Measurements from ENCODE around the gene GPC5.

The GPC5 gene

GRCh38 chr13:92387245-92387644, 988.8 kb downstream of the GPC5 start:
- H3K4me1 ChIP-seq (ENCODE audit: control insufficient read depth, insufficient read depth, low read length), result no peaks in the 10 kb centered on the region
- H3K9me3 ChIP-seq (ENCODE audit: control insufficient read depth, low read length), result no peaks in the 10 kb centered on the region
- H3K4me3 ChIP-seq (ENCODE audit: low read length), result no peak overlapping the region
- H3K36me3 ChIP-seq (ENCODE audit: control insufficient read depth, insufficient read depth, low read length, severe bottlenecking), result no peaks in the 10 kb centered on the region
- H3K27me3 ChIP-seq (replicated peaks; ENCODE audit: control insufficient read depth, insufficient read depth, low read length), result no peaks in the 10 kb centered on the region
- no peak for DNase-seq (ENCODE audit: low read depth)
- no peak overlapping the region for H3K9ac ChIP-seq (ENCODE audit: low read length)

- Histone ChIP-seq H3K9me3 (ENCODE audit: control insufficient read depth, low read length) (no peaks in the 10 kb centered on the region), H3K4me1 (ENCODE audit: control insufficient read depth, insufficient read depth, low read length) (no peaks in the 10 kb centered on the region), H3K27me3 (replicated peaks; ENCODE audit: control insufficient read depth, insufficient read depth, low read length) (no peaks in the 10 kb centered on the region), H3K4me3 (ENCODE audit: low read length) (no peak overlapping the region), H3K9ac (ENCODE audit: low read length) (no peak overlapping the region), H3K36me3 (ENCODE audit: control insufficient read depth, insufficient read depth, low read length, severe bottlenecking) (no peaks in the 10 kb centered on the region)
- DNase-seq (ENCODE audit: low read depth), result no peak
Measured at GRCh38 chr13:92390217-92390616, 991.8 kb downstream of the GPC5 start.

GRCh38 chr13:92403606-92404005, 1005.2 kb downstream of the GPC5 start:
- Histone ChIP-seq H3K4me3 (ENCODE audit: low read length) (no peak overlapping the region), H3K27me3 (replicated peaks; ENCODE audit: control insufficient read depth, insufficient read depth, low read length) (no peaks in the 10 kb centered on the region), H3K9ac (ENCODE audit: low read length) (no peak overlapping the region), H3K36me3 (ENCODE audit: control insufficient read depth, insufficient read depth, low read length, severe bottlenecking) (no peaks in the 10 kb centered on the region), H3K4me1 (ENCODE audit: control insufficient read depth, insufficient read depth, low read length) (no peaks in the 10 kb centered on the region), H3K9me3 (ENCODE audit: control insufficient read depth, low read length) (no peaks in the 10 kb centered on the region)
- no peak for DNase-seq (ENCODE audit: low read depth)

GRCh38 chr13:92407858-92408257, 1009.4 kb downstream of the GPC5 start:
- H3K36me3 ChIP-seq (ENCODE audit: control insufficient read depth, insufficient read depth, low read length, severe bottlenecking), result no peaks in the 10 kb centered on the region
- no peaks in the 10 kb centered on the region for H3K9me3 ChIP-seq (ENCODE audit: control insufficient read depth, low read length)
- no peaks in the 10 kb centered on the region for H3K4me1 ChIP-seq (ENCODE audit: control insufficient read depth, insufficient read depth, low read length)
- no peak overlapping the region for H3K4me3 ChIP-seq (ENCODE audit: low read length)
- DNase-seq (ENCODE audit: low read depth), result no peak
- H3K9ac ChIP-seq (ENCODE audit: low read length), result no peak overlapping the region
- H3K27me3 ChIP-seq (replicated peaks; ENCODE audit: control insufficient read depth, insufficient read depth, low read length), result no peaks in the 10 kb centered on the region

GRCh38 chr13:92412481-92412880, 1014.1 kb downstream of the GPC5 start:
- H3K27me3 ChIP-seq (replicated peaks; ENCODE audit: control insufficient read depth, insufficient read depth, low read length), result no peaks in the 10 kb centered on the region
- no peaks in the 10 kb centered on the region for H3K36me3 ChIP-seq (ENCODE audit: control insufficient read depth, insufficient read depth, low read length, severe bottlenecking)
- no peaks in the 10 kb centered on the region for H3K4me1 ChIP-seq (ENCODE audit: control insufficient read depth, insufficient read depth, low read length)
- H3K4me3 ChIP-seq (ENCODE audit: low read length), result no peak overlapping the region
- DNase-seq (ENCODE audit: low read depth), result no peak
- H3K9ac ChIP-seq (ENCODE audit: low read length), result no peak overlapping the region
- H3K9me3 ChIP-seq (ENCODE audit: control insufficient read depth, low read length), result no peaks in the 10 kb centered on the region

- Histone ChIP-seq H3K4me3 (ENCODE audit: low read length) (no peak overlapping the region), H3K36me3 (ENCODE audit: control insufficient read depth, insufficient read depth, low read length, severe bottlenecking) (no peaks in the 10 kb centered on the region), H3K9me3 (ENCODE audit: control insufficient read depth, low read length) (no peaks in the 10 kb centered on the region), H3K27me3 (replicated peaks; ENCODE audit: control insufficient read depth, insufficient read depth, low read length) (no peaks in the 10 kb centered on the region), H3K9ac (ENCODE audit: low read length) (no peak overlapping the region), H3K4me1 (ENCODE audit: control insufficient read depth, insufficient read depth, low read length) (no peaks in the 10 kb centered on the region)
- no peak for DNase-seq (ENCODE audit: low read depth)
Measured at GRCh38 chr13:92412996-92413395, 1014.6 kb downstream of the GPC5 start.

GRCh38 chr13:92413452-92413851, 1015.0 kb downstream of the GPC5 start:
- H3K36me3 ChIP-seq (ENCODE audit: control insufficient read depth, insufficient read depth, low read length, severe bottlenecking), result no peaks in the 10 kb centered on the region
- no peak overlapping the region for H3K4me3 ChIP-seq (ENCODE audit: low read length)
- no peak overlapping the region for H3K9ac ChIP-seq (ENCODE audit: low read length)
- no peak for DNase-seq (ENCODE audit: low read depth)
- H3K9me3 ChIP-seq (ENCODE audit: control insufficient read depth, low read length), result no peaks in the 10 kb centered on the region
- no peaks in the 10 kb centered on the region for H3K27me3 ChIP-seq (replicated peaks; ENCODE audit: control insufficient read depth, insufficient read depth, low read length)
- no peaks in the 10 kb centered on the region for H3K4me1 ChIP-seq (ENCODE audit: control insufficient read depth, insufficient read depth, low read length)

GRCh38 chr13:92414851-92415250, 1016.4 kb downstream of the GPC5 start:
- no peaks in the 10 kb centered on the region for H3K27me3 ChIP-seq (replicated peaks; ENCODE audit: control insufficient read depth, insufficient read depth, low read length)
- H3K36me3 ChIP-seq (ENCODE audit: control insufficient read depth, insufficient read depth, low read length, severe bottlenecking), result no peaks in the 10 kb centered on the region
- H3K9ac ChIP-seq (ENCODE audit: low read length), result no peak overlapping the region

GRCh38 chr13:92415781-92416180, 1017.4 kb downstream of the GPC5 start:
- Histone ChIP-seq H3K4me3 (ENCODE audit: low read length) (no peak overlapping the region), H3K9me3 (ENCODE audit: control insufficient read depth, low read length) (no peaks in the 10 kb centered on the region), H3K27me3 (replicated peaks; ENCODE audit: control insufficient read depth, insufficient read depth, low read length) (no peaks in the 10 kb centered on the region), H3K9ac (ENCODE audit: low read length) (no peak overlapping the region), H3K36me3 (ENCODE audit: control insufficient read depth, insufficient read depth, low read length, severe bottlenecking) (no peaks in the 10 kb centered on the region), H3K4me1 (ENCODE audit: control insufficient read depth, insufficient read depth, low read length) (no peaks in the 10 kb centered on the region)
- no peak for DNase-seq (ENCODE audit: low read depth)

More at GRCh38 chr13:92414851-92415250, 1016.4 kb downstream of the GPC5 start:
- Histone ChIP-seq H3K9me3 (ENCODE audit: control insufficient read depth, low read length) (no peaks in the 10 kb centered on the region), H3K4me1 (ENCODE audit: control insufficient read depth, insufficient read depth, low read length) (no peaks in the 10 kb centered on the region), H3K4me3 (ENCODE audit: low read length) (no peak overlapping the region)
- DNase-seq (ENCODE audit: low read depth), result no peak

- no peaks in the 10 kb centered on the region for H3K27me3 ChIP-seq (replicated peaks; ENCODE audit: control insufficient read depth, insufficient read depth, low read length)
- no peaks in the 10 kb centered on the region for H3K4me1 ChIP-seq (ENCODE audit: control insufficient read depth, insufficient read depth, low read length)
- H3K9me3 ChIP-seq (ENCODE audit: control insufficient read depth, low read length), result no peaks in the 10 kb centered on the region
- no peaks in the 10 kb centered on the region for H3K36me3 ChIP-seq (ENCODE audit: control insufficient read depth, insufficient read depth, low read length, severe bottlenecking)
- no peak for DNase-seq (ENCODE audit: low read depth)
- no peak overlapping the region for H3K9ac ChIP-seq (ENCODE audit: low read length)
- no peak overlapping the region for H3K4me3 ChIP-seq (ENCODE audit: low read length)
Measured at GRCh38 chr13:92418818-92419412, 1020.5 kb downstream of the GPC5 start.

- no peaks in the 10 kb centered on the region for H3K27me3 ChIP-seq (replicated peaks; ENCODE audit: control insufficient read depth, insufficient read depth, low read length)
- no peak for DNase-seq (ENCODE audit: low read depth)
- no peak overlapping the region for H3K9ac ChIP-seq (ENCODE audit: low read length)
- no peaks in the 10 kb centered on the region for H3K36me3 ChIP-seq (ENCODE audit: control insufficient read depth, insufficient read depth, low read length, severe bottlenecking)
- H3K9me3 ChIP-seq (ENCODE audit: control insufficient read depth, low read length), result peaks cover 4% of the 10 kb centered on the region
- H3K4me1 ChIP-seq (ENCODE audit: control insufficient read depth, insufficient read depth, low read length), result no peaks in the 10 kb centered on the region
- no peak overlapping the region for H3K4me3 ChIP-seq (ENCODE audit: low read length)
Measured at GRCh38 chr13:92429231-92429630, 1030.8 kb downstream of the GPC5 start.

GRCh38 chr13:92433386-92433785, 1035.0 kb downstream of the GPC5 start:
- Histone ChIP-seq H3K36me3 (ENCODE audit: control insufficient read depth, insufficient read depth, low read length, severe bottlenecking) (no peaks in the 10 kb centered on the region), H3K9ac (ENCODE audit: low read length) (no peak overlapping the region), H3K27me3 (replicated peaks; ENCODE audit: control insufficient read depth, insufficient read depth, low read length) (no peaks in the 10 kb centered on the region), H3K4me3 (ENCODE audit: low read length) (no peak overlapping the region), H3K9me3 (ENCODE audit: control insufficient read depth, low read length) (peaks cover 4% of the 10 kb centered on the region), H3K4me1 (ENCODE audit: control insufficient read depth, insufficient read depth, low read length) (no peaks in the 10 kb centered on the region)
- DNase-seq (ENCODE audit: low read depth), result no peak

Data from adipocyte (in vitro differentiated cells).